Mesenchymal stem cell (in vitro differentiated cells and primary cell): ENCODE data around the gene PALLD.
"Not testable (repeated sequence)": the region's sequence is repeated elsewhere in the genome, so short reads cannot be mapped to it uniquely, and the experiment has no call there.

Experiments used
- DNase-seq: peaks from one replicate; pipeline ENCODE4 v3.0.0-alpha.2; 2013
- H2AFZ ChIP-seq: one replicate; pipeline ENCODE4 v1.6.1; 2013; ENCODE audit warnings: low read depth, mild to moderate bottlenecking, control low read depth, inconsistent platforms, low read length, moderate library complexity
- H2AK5ac ChIP-seq: 2 replicates; pipeline ENCODE4 v1.6.1; 2013; ENCODE audit warnings: low read length, moderate library complexity, mild to moderate bottlenecking, inconsistent platforms; ENCODE audit not compliant: severe bottlenecking
- H2BK120ac ChIP-seq: one replicate; pipeline ENCODE4 v1.6.1; 2013; ENCODE audit warnings: low read depth, mild to moderate bottlenecking, inconsistent platforms, low read length, moderate library complexity
- H2BK12ac ChIP-seq, 2 experiments: one replicate each; pipeline ENCODE4 v1.6.1; 2013; ENCODE audit warnings: inconsistent platforms in 2 of 2, low read length in 2 of 2, mild to moderate bottlenecking in 2 of 2, moderate library complexity in 2 of 2, control low read depth in 1 of 2
- H2BK15ac ChIP-seq: one replicate; pipeline ENCODE4 v1.6.1; 2013; ENCODE audit warnings: mild to moderate bottlenecking, low read depth, inconsistent platforms; ENCODE audit not compliant: poor library complexity, severe bottlenecking
- H2BK5ac ChIP-seq: 2 replicates; pipeline ENCODE4 v1.6.1; 2013; ENCODE audit warnings: low read depth, mild to moderate bottlenecking, low read length, control low read depth, inconsistent platforms; ENCODE audit not compliant: poor library complexity, severe bottlenecking
- H3K14ac ChIP-seq, 2 experiments: one replicate each; pipeline ENCODE4 v1.6.1; 2013; ENCODE audit warnings: inconsistent platforms in 2 of 2, low read length in 2 of 2, control low read depth in 1 of 2, mild to moderate bottlenecking in 1 of 2, moderate library complexity in 1 of 2
- H3K18ac ChIP-seq, 2 experiments: one replicate each; pipeline ENCODE4 v1.6.1; 2013; ENCODE audit warnings: inconsistent platforms in 2 of 2, low read length in 2 of 2, control low read depth in 1 of 2, low read depth in 1 of 2, mild to moderate bottlenecking in 1 of 2
- H3K23ac ChIP-seq, 2 experiments: one replicate each; pipeline ENCODE4 v1.6.1; 2013; ENCODE audit warnings: inconsistent platforms in 2 of 2, low read length in 2 of 2, mild to moderate bottlenecking in 2 of 2, moderate library complexity in 2 of 2, control low read depth in 1 of 2
- H3K27ac ChIP-seq: 2 replicates; pipeline ENCODE4 v1.5.1; 2013; ENCODE audit warnings: mild to moderate bottlenecking, moderate library complexity, low read length, control low read depth, inconsistent platforms; ENCODE audit not compliant: poor library complexity, severe bottlenecking
- H3K27me3 ChIP-seq, 2 experiments: 2 replicates each; pipeline versions ENCODE4 v1.6.1 to v1.7.0; 2013; ENCODE audit warnings: low read length in 2 of 2, mild to moderate bottlenecking in 2 of 2, moderate library complexity in 2 of 2, control low read depth in 1 of 2, inconsistent platforms in 1 of 2; ENCODE audit not compliant: control insufficient read depth in 1 of 2, insufficient read depth in 1 of 2
- H3K36me3 ChIP-seq, 2 experiments: 2 replicates each; pipeline versions ENCODE4 v1.6.1 to v1.7.0; 2013; ENCODE audit warnings: low read length in 2 of 2, control low read depth in 1 of 2, inconsistent platforms in 1 of 2, low read depth in 1 of 2, mild to moderate bottlenecking in 1 of 2; ENCODE audit not compliant: insufficient read depth in 2 of 2, control insufficient read depth in 1 of 2
- H3K4ac ChIP-seq, 2 experiments: one replicate each; pipeline ENCODE4 v1.6.1; 2013; ENCODE audit warnings: inconsistent platforms in 2 of 2, low read length in 2 of 2, mild to moderate bottlenecking in 2 of 2, moderate library complexity in 2 of 2, control low read depth in 1 of 2, low read depth in 1 of 2
- H3K4me1 ChIP-seq: 2 replicates; pipeline ENCODE4 v1.6.1; 2013; ENCODE audit warnings: low read depth, low read length, control low read depth; ENCODE audit not compliant: control insufficient read depth, insufficient read depth
- H3K4me2 ChIP-seq: 2 replicates; pipeline ENCODE4 v1.6.1; 2013; ENCODE audit warnings: low read length, mild to moderate bottlenecking, inconsistent platforms; ENCODE audit not compliant: poor library complexity, severe bottlenecking
- H3K4me3 ChIP-seq, 2 experiments: 2 replicates each; pipeline versions ENCODE4 v1.5.1 to v1.7.0; 2013; ENCODE audit warnings: low read length in 2 of 2, mild to moderate bottlenecking in 2 of 2, control low read depth in 1 of 2, low read depth in 1 of 2; ENCODE audit not compliant: insufficient read depth in 1 of 2
- H3K79me1 ChIP-seq: replicated peaks from 2 replicates; pipeline ENCODE4 v1.6.1; 2013; ENCODE audit warnings: mild to moderate bottlenecking, control low read depth, low read length, inconsistent platforms; ENCODE audit not compliant: poor library complexity, severe bottlenecking
- H3K9ac ChIP-seq: 2 replicates; pipeline ENCODE4 v1.7.0; 2013; ENCODE audit warnings: mild to moderate bottlenecking, low read length, moderate library complexity
- H3K9me3 ChIP-seq: 2 replicates; pipeline ENCODE4 v1.7.0; 2013; ENCODE audit warnings: mild to moderate bottlenecking, low read length; ENCODE audit not compliant: control insufficient read depth
- H4K8ac ChIP-seq: one replicate; pipeline ENCODE4 v1.6.1; 2013; ENCODE audit warnings: inconsistent platforms, mild to moderate bottlenecking, low read length, moderate library complexity
- H4K91ac ChIP-seq: one replicate; pipeline ENCODE4 v1.6.1; 2013; ENCODE audit warnings: mild to moderate bottlenecking, low read length, inconsistent platforms
- WGBS: methylation state at CpG from one replicate; pipeline ENCODE4 v1.1.7; 2013; ENCODE audit warnings: mixed read lengths; 5-methylcytosine and 5-hydroxymethylcytosine counted together

PALLD gene

GRCh38 chr4:168952821-168953246, 456.0 kb downstream of the PALLD start:
- not testable (repeated sequence) for H3K9me3 ChIP-seq, H3K4me1 ChIP-seq, H3K9ac ChIP-seq, H3K36me3 ChIP-seq, H3K14ac ChIP-seq, H3K27ac ChIP-seq, H3K4me3 ChIP-seq, H4K91ac ChIP-seq, DNase-seq, H2BK120ac ChIP-seq, H3K23ac ChIP-seq, H3K4ac ChIP-seq, H3K4me2 ChIP-seq, H2AK5ac ChIP-seq, H2AFZ ChIP-seq, H2BK12ac ChIP-seq, H3K18ac ChIP-seq, H2BK5ac ChIP-seq, H4K8ac ChIP-seq, H3K27me3 ChIP-seq, H2BK15ac ChIP-seq, H3K79me1 ChIP-seq
- WGBS, result 93% methylated on average over 3 of the region's 3 CpGs

- peaks cover 0 to 4% of the 10 kb centered on the region in 2 experiments for H3K36me3 ChIP-seq
- no peaks in the 10 kb centered on the region for H3K27me3 ChIP-seq
- no peak overlapping the region for H2BK15ac ChIP-seq
- no peak overlapping the region for H3K27ac ChIP-seq
- H2BK12ac ChIP-seq, result no peak overlapping the region
- no peaks in the 10 kb centered on the region for H3K79me1 ChIP-seq
- no peak overlapping the region for H2BK5ac ChIP-seq
- H3K4me2 ChIP-seq, result no peak overlapping the region
- WGBS, result 86% methylated on average over 1 of the region's 2 CpGs
- H3K18ac ChIP-seq, result no peak overlapping the region
- H3K4me3 ChIP-seq, result no peak overlapping the region
- DNase-seq, result peak; percentile 13
- no peaks in the 10 kb centered on the region for H3K9me3 ChIP-seq
- H3K23ac ChIP-seq, result no peak overlapping the region
- no peaks in the 10 kb centered on the region for H3K4me1 ChIP-seq
- H3K14ac ChIP-seq, result no peak overlapping the region
- H2AFZ ChIP-seq, result no peak overlapping the region
- H3K4ac ChIP-seq, result no peak overlapping the region
- H2AK5ac ChIP-seq, result no peak overlapping the region
- no peak overlapping the region for H2BK120ac ChIP-seq
- H4K8ac ChIP-seq, result no peak overlapping the region
- no peak overlapping the region for H3K9ac ChIP-seq
- no peak overlapping the region for H4K91ac ChIP-seq
Measured at GRCh38 chr4:168955674-168956073, 458.8 kb downstream of the PALLD start.

- Histone ChIP-seq H3K9me3 (no peaks in the 10 kb centered on the region), H3K27ac (no peak overlapping the region), H3K9ac (no peak overlapping the region), H3K18ac (no peak overlapping the region), H3K4me2 (no peak overlapping the region), H2BK12ac (no peak overlapping the region), H3K36me3 (no peaks in the 10 kb centered on the region), H3K14ac (no peak overlapping the region), H2BK5ac (no peak overlapping the region), H2AFZ (no peak overlapping the region), H3K4ac (no peak overlapping the region), H3K4me3 (no peak overlapping the region), H3K23ac (no peak overlapping the region), H2BK15ac (no peak overlapping the region), H4K8ac (no peak overlapping the region), H2AK5ac (no peak overlapping the region), H3K79me1 (no peaks in the 10 kb centered on the region), H3K4me1 (no peaks in the 10 kb centered on the region), H2BK120ac (no peak overlapping the region), H4K91ac (no peak overlapping the region), H3K27me3 (no peaks in the 10 kb centered on the region)
- DNase-seq, result no peak
- WGBS, result 95% methylated on average over 5 of the region's 5 CpGs
Measured at GRCh38 chr4:168960716-168961115, 463.9 kb downstream of the PALLD start.

- Histone ChIP-seq H2BK5ac (no peak overlapping the region), H2AK5ac (no peak overlapping the region), H3K27me3 (no peaks in the 10 kb centered on the region), H3K4ac (no peak overlapping the region), H3K4me3 (no peak overlapping the region), H3K36me3 (peaks cover 18 to 33% of the 10 kb centered on the region in 2 experiments), H2BK15ac (no peak overlapping the region), H4K91ac (no peak overlapping the region), H3K18ac (no peak overlapping the region), H3K4me1 (no peaks in the 10 kb centered on the region), H3K14ac (no peak overlapping the region), H4K8ac (no peak overlapping the region), H2BK120ac (no peak overlapping the region), H3K79me1 (no peaks in the 10 kb centered on the region), H3K4me2 (no peak overlapping the region), H3K9me3 (peaks cover 34% of the 10 kb centered on the region), H2BK12ac (no peak overlapping the region), H3K27ac (no peak overlapping the region), H3K23ac (no peak overlapping the region), H2AFZ (no peak overlapping the region), H3K9ac (no peak overlapping the region)
- 97% methylated on average over 4 of the region's 4 CpGs for WGBS
- no peak for DNase-seq
Measured at GRCh38 chr4:168972596-168972995, 475.7 kb downstream of the PALLD start.
